B cell (primary cell): ENCODE measurements around the gene DDX27.

Source experiments
- EZH2 ChIP-seq: IDR thresholded peaks from 2 replicates; pipeline ENCODE4 v1.6.1; 2012; ENCODE audit warnings: borderline replicate concordance, low read depth, mild to moderate bottlenecking, moderate library complexity, low read length; ENCODE audit not compliant: insufficient read depth, poor library complexity, severe bottlenecking
- TF ChIP-seq, protein P1 (sequence below): fragments of 200-600 bp; IDR thresholded peaks from one replicate; pipeline ENCODE4 v1.8.0; 2022; ENCODE audit warnings: antibody characterized with exemption, mild to moderate bottlenecking

DNA sequence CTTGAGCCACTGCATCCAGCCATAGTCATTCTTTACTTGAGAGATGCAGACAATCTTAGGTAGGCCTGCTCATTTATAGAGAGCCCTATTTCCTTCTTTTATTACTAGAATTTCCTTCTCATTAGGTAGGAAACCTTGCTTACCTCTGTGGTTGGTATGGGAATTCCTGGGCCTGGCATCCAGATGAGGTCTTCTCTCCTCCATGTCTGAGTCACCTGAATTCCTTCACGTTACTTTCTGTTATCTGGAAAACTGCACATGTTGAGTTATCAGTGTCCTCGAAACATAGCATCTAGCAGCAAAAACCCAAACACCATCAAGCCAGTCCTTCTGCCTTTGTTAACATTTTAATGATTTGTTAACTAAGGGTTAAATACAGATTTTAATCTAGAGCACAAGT, 56.4 kb downstream of the DDX27 start:
- TF ChIP-seq, protein P1, sequence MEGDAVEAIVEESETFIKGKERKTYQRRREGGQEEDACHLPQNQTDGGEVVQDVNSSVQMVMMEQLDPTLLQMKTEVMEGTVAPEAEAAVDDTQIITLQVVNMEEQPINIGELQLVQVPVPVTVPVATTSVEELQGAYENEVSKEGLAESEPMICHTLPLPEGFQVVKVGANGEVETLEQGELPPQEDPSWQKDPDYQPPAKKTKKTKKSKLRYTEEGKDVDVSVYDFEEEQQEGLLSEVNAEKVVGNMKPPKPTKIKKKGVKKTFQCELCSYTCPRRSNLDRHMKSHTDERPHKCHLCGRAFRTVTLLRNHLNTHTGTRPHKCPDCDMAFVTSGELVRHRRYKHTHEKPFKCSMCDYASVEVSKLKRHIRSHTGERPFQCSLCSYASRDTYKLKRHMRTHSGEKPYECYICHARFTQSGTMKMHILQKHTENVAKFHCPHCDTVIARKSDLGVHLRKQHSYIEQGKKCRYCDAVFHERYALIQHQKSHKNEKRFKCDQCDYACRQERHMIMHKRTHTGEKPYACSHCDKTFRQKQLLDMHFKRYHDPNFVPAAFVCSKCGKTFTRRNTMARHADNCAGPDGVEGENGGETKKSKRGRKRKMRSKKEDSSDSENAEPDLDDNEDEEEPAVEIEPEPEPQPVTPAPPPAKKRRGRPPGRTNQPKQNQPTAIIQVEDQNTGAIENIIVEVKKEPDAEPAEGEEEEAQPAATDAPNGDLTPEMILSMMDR, result no peak
- TF ChIP-seq EZH2, result no peak
